NCI-H1092 (cell line): ENCODE results near the gene RTKN2.

Source experiments
- DNase-seq: peaks from one replicate; lab custom pipeline; 2025; lab: John Stamatoyannopoulos, UW

The RTKN2 gene

GRCh38 chr10:62217683-62218082 lies 51.0 kb downstream of the RTKN2 start:
- DNase-seq: no peak

- no peak for DNase-seq
Observed at GRCh38 chr10:62214364-62214874, 54.2 kb downstream of the RTKN2 start.

- DNase-seq: no peak
Observed at GRCh38 chr10:62205750-62206399, 62.8 kb downstream of the RTKN2 start.

- DNase-seq: no peak
Observed at GRCh38 chr10:62199584-62199983, 69.1 kb downstream of the RTKN2 start.

GRCh38 chr10:62196528-62196927 lies 72.1 kb downstream of the RTKN2 start:
- no peak for DNase-seq

- no peak for DNase-seq
Observed at GRCh38 chr10:62195675-62195926, 73.0 kb downstream of the RTKN2 start.

- DNase-seq: no peak
Observed at GRCh38 chr10:62194924-62195674, 73.5 kb downstream of the RTKN2 start.

- DNase-seq: no peak
Observed at GRCh38 chr10:62193479-62193878, 75.2 kb downstream of the RTKN2 start.

GRCh38 chr10:62189131-62189530 lies 79.5 kb downstream of the RTKN2 start:
- no peak for DNase-seq

- no peak for DNase-seq
Observed at GRCh38 chr10:62188021-62188616, 80.5 kb downstream of the RTKN2 start.

GRCh38 chr10:62186999-62187675 lies 81.5 kb downstream of the RTKN2 start:
- DNase-seq: no peak

GRCh38 chr10:62185919-62186692 lies 82.5 kb downstream of the RTKN2 start:
- no peak for DNase-seq

- DNase-seq: no peak
Observed at GRCh38 chr10:62183857-62184795, 84.5 kb downstream of the RTKN2 start.

GRCh38 chr10:62183442-62183841 lies 85.2 kb downstream of the RTKN2 start:
- DNase-seq: no peak

GRCh38 chr10:62182595-62182994 lies 86.0 kb downstream of the RTKN2 start:
- no peak for DNase-seq

- DNase-seq: no peak
Observed at GRCh38 chr10:62182171-62182570, 86.5 kb downstream of the RTKN2 start.

- DNase-seq: no peak
Observed at GRCh38 chr10:62180677-62181076, 88.0 kb downstream of the RTKN2 start.

- no peak for DNase-seq
Observed at GRCh38 chr10:62178568-62178967, 90.1 kb downstream of the RTKN2 start.

GRCh38 chr10:62177111-62177510 lies 91.5 kb downstream of the RTKN2 start:
- DNase-seq: no peak

- DNase-seq: no peak
Observed at GRCh38 chr10:62175251-62175650, 93.4 kb downstream of the RTKN2 start.

- no peak for DNase-seq
Observed at GRCh38 chr10:62172465-62172864, 96.2 kb downstream of the RTKN2 start.
